Fibroblast of lung (primary cell): ENCODE results near the gene PHLDB3. TPM values are rescaled to one million over a fixed set of nuclear protein-coding genes. Genes with fewer than 3 reads are reported as not detected.

Experiments
- DNase-seq, 2 donors: peaks; one replicate each; pipeline versions ENCODE4 v3.0.0 to v3.0.0-alpha.2; 2010; ENCODE audit warnings: low read depth in 2 of 2
- H2AFZ ChIP-seq: 2 replicates; pipeline ENCODE4 v1.5.1; 2012; ENCODE audit warnings: low read length, control low read depth, inconsistent platforms
- H3K27ac ChIP-seq: 2 replicates; pipeline ENCODE4 v1.5.1; 2011; ENCODE audit warnings: low read length, control low read depth; ENCODE audit not compliant: insufficient read depth
- H3K27me3 ChIP-seq: 2 replicates; pipeline ENCODE4 v1.5.1; 2011; ENCODE audit warnings: mild to moderate bottlenecking, low read length; ENCODE audit not compliant: control insufficient read depth, insufficient read depth
- H3K36me3 ChIP-seq: 2 replicates; pipeline ENCODE4 v1.5.1; 2011; ENCODE audit warnings: low read length; ENCODE audit not compliant: control insufficient read depth, insufficient read depth
- H3K4me1 ChIP-seq: 2 replicates; pipeline ENCODE4 v1.5.1; 2011; ENCODE audit warnings: low read length; ENCODE audit not compliant: control insufficient read depth, insufficient read depth; ENCODE audit errors: extremely low read depth
- H3K4me2 ChIP-seq: 2 replicates; pipeline ENCODE4 v1.5.1; 2011; ENCODE audit warnings: low read length, control low read depth; ENCODE audit not compliant: insufficient read depth; ENCODE audit errors: extremely low read depth
- H3K4me3 ChIP-seq, 4 experiments: fragments of 200-600 bp in 1 of 4; sonication (generic) in 1 of 4; replicated peaks in 1 of 4; 2 replicates each; pipeline ENCODE4 v1.5.1; 2011 to 2016; ENCODE audit warnings: low read length in 4 of 4, low read depth in 3 of 4, mild to moderate bottlenecking in 3 of 4, control low read depth in 2 of 4, inconsistent platforms in 1 of 4, mixed read lengths in 1 of 4; ENCODE audit not compliant: insufficient read depth in 1 of 4; ENCODE audit errors: control extremely low read depth in 1 of 4
- H3K79me2 ChIP-seq: 2 replicates; pipeline ENCODE4 v1.5.1; 2012; ENCODE audit warnings: mild to moderate bottlenecking, low read length, inconsistent platforms; ENCODE audit not compliant: control insufficient read depth, insufficient read depth
- H3K9ac ChIP-seq: 2 replicates; pipeline ENCODE4 v1.5.1; 2011; ENCODE audit warnings: mild to moderate bottlenecking, low read length, control low read depth; ENCODE audit not compliant: insufficient read depth
- H3K9me3 ChIP-seq: 2 replicates; pipeline ENCODE4 v1.5.1; 2012; ENCODE audit warnings: low read depth, low read length; ENCODE audit not compliant: control insufficient read depth, insufficient read depth
- H4K20me1 ChIP-seq: 2 replicates; pipeline ENCODE4 v1.5.1; 2011; ENCODE audit warnings: low read length; ENCODE audit not compliant: control insufficient read depth, insufficient read depth; ENCODE audit errors: extremely low read depth
- EZH2 ChIP-seq: IDR thresholded peaks from 2 replicates; pipeline ENCODE4 v1.5.1; 2012; ENCODE audit warnings: low read length, control low read depth, mild to moderate bottlenecking; ENCODE audit errors: missing control alignments
- polyA plus RNA-seq, 2 donors: library from polyadenylated mRNA; depleted of rRNA in 1 of 2; stranded (reverse) in 1 of 2; unstranded in 1 of 2; fragments of >200 nt; gene quantifications; 2 replicates each; pipeline ENCODE4 v1.2.1, GENCODE V29; 2011 to 2012; ENCODE audit warnings: missing spikeins in 1 of 2
- total RNA-seq: library from RNA; depleted of rRNA; stranded (reverse); fragments of >200 nt; gene quantifications from 2 replicates; pipeline ENCODE4 v1.2.1, GENCODE V29; 2014
- TF ChIP-seq, protein P1 (sequence below), 2 donors: IDR thresholded peaks in 1 of 2; conservative IDR thresholded peaks in 1 of 2; 1 replicate in 1 of 2; 2 replicates in 1 of 2; pipeline ENCODE4 v1.5.1; 2011 to 2012; ENCODE audit warnings: low read length in 2 of 2, control low read depth in 1 of 2, inconsistent platforms in 1 of 2, low read depth in 1 of 2, mild to moderate bottlenecking in 1 of 2

PHLDB3 gene
- total and polyA plus RNA-seq, 2 donors (not counting 1 experiment from before 2014, with no cell fraction given), result 1.8 to 35.8 TPM

DNA sequence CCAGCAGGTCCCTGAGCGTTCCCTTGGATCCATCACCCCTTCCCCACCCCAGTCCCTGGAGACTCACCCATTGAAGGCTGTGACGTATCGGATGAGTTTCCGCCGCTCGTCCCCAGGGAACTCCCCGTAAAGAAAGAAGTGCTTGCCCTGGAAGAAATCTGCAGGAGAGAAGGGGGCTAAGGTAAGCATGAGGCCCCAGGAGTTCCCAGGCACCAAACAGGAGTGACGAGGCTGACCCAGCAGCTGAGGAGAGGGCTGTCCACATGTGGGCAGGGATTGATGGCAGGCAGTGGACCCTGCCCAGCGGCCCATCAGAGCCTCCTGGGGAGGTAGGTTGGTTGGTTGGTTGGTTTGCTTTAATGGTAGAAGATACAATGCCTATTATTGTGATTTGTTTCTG, 39.5 kb upstream of the PHLDB3 start:
- no peak overlapping the region for H3K9ac ChIP-seq
- no peak overlapping the region for H2AFZ ChIP-seq
- no peaks in the 10 kb centered on the region for H3K9me3 ChIP-seq
- no peaks in the 10 kb centered on the region for H3K79me2 ChIP-seq
- no peak overlapping the region for H3K27ac ChIP-seq
- H3K4me3 ChIP-seq, result no peak overlapping the region
- DNase-seq, result no peak
- no peak overlapping the region for H3K4me2 ChIP-seq
- no peaks in the 10 kb centered on the region for H4K20me1 ChIP-seq
- no peaks in the 10 kb centered on the region for H3K27me3 ChIP-seq
- H3K4me1 ChIP-seq, result no peaks in the 10 kb centered on the region
- TF ChIP-seq, protein P1, sequence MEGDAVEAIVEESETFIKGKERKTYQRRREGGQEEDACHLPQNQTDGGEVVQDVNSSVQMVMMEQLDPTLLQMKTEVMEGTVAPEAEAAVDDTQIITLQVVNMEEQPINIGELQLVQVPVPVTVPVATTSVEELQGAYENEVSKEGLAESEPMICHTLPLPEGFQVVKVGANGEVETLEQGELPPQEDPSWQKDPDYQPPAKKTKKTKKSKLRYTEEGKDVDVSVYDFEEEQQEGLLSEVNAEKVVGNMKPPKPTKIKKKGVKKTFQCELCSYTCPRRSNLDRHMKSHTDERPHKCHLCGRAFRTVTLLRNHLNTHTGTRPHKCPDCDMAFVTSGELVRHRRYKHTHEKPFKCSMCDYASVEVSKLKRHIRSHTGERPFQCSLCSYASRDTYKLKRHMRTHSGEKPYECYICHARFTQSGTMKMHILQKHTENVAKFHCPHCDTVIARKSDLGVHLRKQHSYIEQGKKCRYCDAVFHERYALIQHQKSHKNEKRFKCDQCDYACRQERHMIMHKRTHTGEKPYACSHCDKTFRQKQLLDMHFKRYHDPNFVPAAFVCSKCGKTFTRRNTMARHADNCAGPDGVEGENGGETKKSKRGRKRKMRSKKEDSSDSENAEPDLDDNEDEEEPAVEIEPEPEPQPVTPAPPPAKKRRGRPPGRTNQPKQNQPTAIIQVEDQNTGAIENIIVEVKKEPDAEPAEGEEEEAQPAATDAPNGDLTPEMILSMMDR (conservative IDR thresholded peaks at IDR 0.05 in 1 of 2, IDR thresholded peaks at IDR 0.05 in 1 of 2; ENCODE audit: low read depth in 1 of 2, low read length in 2 of 2), result no peak
- TF ChIP-seq EZH2, result no peak
- H3K36me3 ChIP-seq, result peaks cover 9% of the 10 kb centered on the region

DNA sequence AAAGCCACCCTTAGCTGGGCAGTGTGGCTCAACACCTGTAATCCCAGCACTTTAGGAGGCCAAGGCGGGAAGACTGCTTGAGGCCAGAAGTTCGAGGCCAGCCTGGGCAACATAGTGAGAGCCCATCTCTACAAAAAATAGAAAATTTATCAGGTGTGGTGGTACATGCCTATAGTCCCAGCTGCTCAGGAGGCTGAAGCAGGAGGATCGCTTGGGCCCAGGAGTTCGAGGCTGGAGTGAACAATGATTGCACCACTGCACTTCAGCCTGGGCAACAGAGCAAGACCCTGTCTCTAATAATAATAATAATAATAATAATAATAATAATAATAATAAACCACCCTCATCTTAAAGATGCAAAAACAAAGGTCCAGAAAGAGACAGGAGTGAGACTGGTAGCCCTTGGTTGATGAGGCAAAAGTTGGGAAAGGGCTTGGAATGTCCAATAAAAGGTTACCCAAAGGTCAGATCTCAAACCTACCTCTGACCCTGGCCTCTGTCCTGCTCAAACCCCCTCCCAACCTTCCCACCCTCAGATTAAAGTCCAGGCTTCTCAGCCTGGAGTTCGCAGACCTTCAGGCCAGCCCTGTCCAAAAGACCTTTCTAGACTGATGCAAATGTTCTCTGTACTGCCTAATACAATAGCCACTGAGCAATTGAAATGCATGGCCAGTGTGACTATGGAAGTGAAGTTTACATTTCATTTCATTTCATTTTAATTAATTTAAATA, 37.5 kb upstream of the PHLDB3 start:
- H3K36me3 ChIP-seq, result peaks cover 9% of the 10 kb centered on the region
- H3K4me2 ChIP-seq, result no peak overlapping the region
- no peak overlapping the region for H3K9ac ChIP-seq
- no peak for TF ChIP-seq EZH2
- TF ChIP-seq, protein P1 (conservative IDR thresholded peaks at IDR 0.05 in 1 of 2, IDR thresholded peaks at IDR 0.05 in 1 of 2; ENCODE audit: low read depth in 1 of 2, low read length in 2 of 2), result no peak
- H3K4me3 ChIP-seq, result no peak overlapping the region
- H3K27me3 ChIP-seq, result no peaks in the 10 kb centered on the region
- H3K27ac ChIP-seq, result no peak overlapping the region
- no peak overlapping the region for H2AFZ ChIP-seq
- no peaks in the 10 kb centered on the region for H3K4me1 ChIP-seq
- no peak for DNase-seq
- no peaks in the 10 kb centered on the region for H3K9me3 ChIP-seq
- H4K20me1 ChIP-seq, result no peaks in the 10 kb centered on the region
- no peaks in the 10 kb centered on the region for H3K79me2 ChIP-seq

DNA sequence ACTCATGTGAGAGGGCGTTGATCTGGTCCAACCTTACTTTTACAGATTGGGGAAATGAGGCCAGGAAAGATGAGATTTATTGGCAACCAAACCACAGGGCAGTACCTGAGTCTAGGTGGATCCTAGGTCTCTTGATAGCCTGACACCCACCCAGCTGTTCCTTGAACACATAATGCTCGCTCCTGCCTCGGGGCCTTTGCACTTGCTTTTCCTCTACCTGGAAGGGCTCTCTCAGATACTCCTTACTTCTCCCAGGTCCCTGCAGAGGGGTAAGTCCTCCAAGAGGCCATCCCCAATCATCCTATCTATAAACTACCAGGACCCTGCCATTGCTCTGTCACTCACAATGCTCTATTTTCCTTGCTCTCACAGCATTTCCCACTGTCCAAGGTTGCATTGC, 35.8 kb upstream of the PHLDB3 start:
- no peaks in the 10 kb centered on the region for H3K9me3 ChIP-seq
- no peak overlapping the region for H3K4me3 ChIP-seq
- no peaks in the 10 kb centered on the region for H4K20me1 ChIP-seq
- peaks cover 7% of the 10 kb centered on the region for H3K36me3 ChIP-seq
- no peak overlapping the region for H3K27ac ChIP-seq
- H3K4me1 ChIP-seq, result no peaks in the 10 kb centered on the region
- H2AFZ ChIP-seq, result no peak overlapping the region
- no peaks in the 10 kb centered on the region for H3K27me3 ChIP-seq
- TF ChIP-seq, protein P1 (conservative IDR thresholded peaks at IDR 0.05 in 1 of 2, IDR thresholded peaks at IDR 0.05 in 1 of 2; ENCODE audit: low read depth in 1 of 2, low read length in 2 of 2), result no peak
- TF ChIP-seq EZH2, result no peak
- no peaks in the 10 kb centered on the region for H3K79me2 ChIP-seq
- no peak for DNase-seq
- H3K9ac ChIP-seq, result no peak overlapping the region
- no peak overlapping the region for H3K4me2 ChIP-seq
